ENCODE data around the gene MAPK7.

Gene MAPK7

GRCh38 chr17:19402171-19402570 lies 23.9 kb downstream of the MAPK7 start:
- no peak for DNase-seq

- no peak for DNase-seq
Observed at GRCh38 chr17:19403021-19403420, 24.7 kb downstream of the MAPK7 start.

- no peak for DNase-seq
Observed at GRCh38 chr17:19404264-19404663, 26.0 kb downstream of the MAPK7 start.

GRCh38 chr17:19405114-19405513 lies 26.8 kb downstream of the MAPK7 start:
- DNase-seq, result no peak

DNA sequence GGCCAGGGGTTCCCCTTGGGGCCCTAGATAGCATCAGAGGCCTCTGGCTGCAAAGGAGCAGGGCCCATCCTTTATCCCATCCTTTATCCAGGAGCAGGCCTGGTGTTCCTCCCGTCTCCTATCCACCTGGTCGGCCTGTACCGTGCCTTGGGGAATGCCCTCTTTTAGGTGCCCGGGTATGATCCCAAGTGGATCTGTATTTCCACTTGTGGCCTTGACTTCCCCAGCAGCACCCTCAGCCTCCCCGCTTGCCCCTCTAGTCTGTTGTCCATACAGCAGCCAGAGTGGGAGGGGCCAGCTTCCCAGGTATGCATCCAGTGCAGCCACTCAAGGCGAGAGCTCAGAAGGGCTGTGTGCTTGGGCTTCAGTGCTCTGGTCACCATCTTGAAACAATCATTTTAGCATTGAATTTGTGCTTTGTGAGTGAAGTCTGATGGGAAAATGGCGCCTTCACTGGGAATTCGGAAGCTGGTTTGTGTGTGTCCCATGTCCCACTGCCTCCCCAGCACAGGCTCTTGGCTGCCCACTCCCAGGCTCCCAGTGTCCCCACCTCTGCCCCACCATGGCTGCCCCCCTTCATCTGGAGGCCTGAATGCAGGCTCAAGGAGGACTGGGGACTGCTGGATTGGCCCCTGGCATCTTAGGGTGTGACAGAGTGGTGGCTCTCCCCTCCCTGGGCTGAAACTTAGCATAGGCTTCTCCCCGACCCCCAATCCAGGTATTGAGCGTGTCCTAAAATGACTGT lies 29.5 kb downstream of the MAPK7 start:
- DNase-seq, result no peak

DNA sequence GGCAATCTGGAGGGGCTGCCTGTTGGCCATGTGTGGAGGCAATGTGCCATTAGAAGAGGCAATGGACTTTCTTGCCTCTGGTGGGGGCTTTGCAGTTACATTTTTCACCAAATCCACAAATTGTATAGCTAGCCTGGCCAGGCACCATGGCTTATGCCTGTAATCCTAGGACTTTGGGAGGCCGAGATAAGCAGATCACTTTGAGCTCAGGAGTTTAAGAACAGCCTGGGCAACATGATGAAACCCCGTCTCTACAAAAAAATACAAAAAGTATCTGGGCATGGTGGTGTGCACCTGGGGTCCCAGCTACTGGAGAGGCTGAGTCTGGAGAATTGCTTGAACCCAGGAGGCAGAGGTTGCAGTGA lies 30.0 kb downstream of the MAPK7 start:
- no peak for DNase-seq

- no peak for DNase-seq
Observed at GRCh38 chr17:19409066-19409465, 30.8 kb downstream of the MAPK7 start.

DNA sequence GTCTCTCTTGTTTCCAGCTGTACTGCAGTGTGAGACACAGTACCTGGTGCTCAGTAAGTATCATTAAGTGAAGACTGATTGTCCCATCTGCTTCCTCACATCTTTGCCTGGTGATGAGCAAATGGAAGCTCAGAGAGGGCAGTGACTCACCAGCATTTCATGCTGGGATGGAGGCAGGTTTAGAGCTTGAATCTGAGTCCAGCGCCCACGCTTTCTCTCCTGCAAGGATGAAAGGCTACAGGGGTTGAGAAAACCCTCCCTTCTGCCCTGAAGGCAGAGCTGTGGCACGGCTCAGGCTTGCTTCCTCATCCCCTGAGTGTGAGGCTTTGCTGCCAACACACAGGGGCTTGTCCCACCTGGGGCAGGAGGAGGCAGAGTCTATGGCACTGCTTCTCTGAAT lies 31.2 kb downstream of the MAPK7 start:
- DNase-seq, result no peak

- DNase-seq, result no peak
Observed at GRCh38 chr17:19410091-19410490, 31.8 kb downstream of the MAPK7 start.

DNA sequence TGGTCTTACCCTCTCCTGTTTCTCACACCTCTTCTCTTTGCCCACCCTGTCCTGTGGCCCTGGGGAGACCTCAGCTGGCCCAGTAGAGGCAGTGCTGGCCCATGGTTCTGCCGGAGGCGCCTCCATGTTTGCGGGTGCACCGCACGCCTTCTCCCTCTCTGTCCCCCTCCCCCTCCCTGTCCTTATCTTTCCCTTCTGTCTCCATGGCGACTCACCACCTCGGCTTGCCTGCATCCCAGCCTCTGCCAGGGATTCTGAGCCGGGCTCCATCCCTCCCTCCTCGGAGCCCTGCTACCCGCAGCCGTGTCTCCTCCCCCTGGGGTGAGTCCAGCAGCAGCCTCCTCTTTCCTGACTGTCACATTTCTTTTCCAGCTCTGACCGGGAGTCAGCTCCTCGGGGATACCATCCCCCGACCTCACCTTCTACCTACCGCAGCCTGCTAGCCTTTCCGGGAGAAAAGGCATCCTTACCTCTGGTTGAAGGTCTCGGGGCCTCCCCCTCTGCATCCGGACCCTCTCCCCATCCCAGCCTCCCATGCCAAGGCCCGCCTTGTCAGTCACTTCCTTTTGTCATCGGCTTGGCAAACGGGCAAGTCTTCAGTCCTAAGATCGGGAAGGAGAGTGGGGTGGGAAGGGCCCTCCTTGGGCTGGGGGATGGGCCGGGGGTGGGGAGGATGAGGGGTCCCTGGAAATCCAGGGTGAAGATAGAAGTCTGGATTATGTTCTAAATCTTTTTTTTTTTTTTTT lies 32.8 kb downstream of the MAPK7 start, which contains the start of gene RNF112:
Gene RNF112 (plus strand): TSS at position 358 of the 746 bp plus-strand sequence. CDS start 177 bp downstream, at position 535.
- no peak for DNase-seq

GRCh38 chr17:19411631-19412030 lies 33.3 kb downstream of the MAPK7 start:
- DNase-seq, result no peak

- no peak for DNase-seq
Observed at GRCh38 chr17:19412510-19412909, 34.2 kb downstream of the MAPK7 start.

DNA sequence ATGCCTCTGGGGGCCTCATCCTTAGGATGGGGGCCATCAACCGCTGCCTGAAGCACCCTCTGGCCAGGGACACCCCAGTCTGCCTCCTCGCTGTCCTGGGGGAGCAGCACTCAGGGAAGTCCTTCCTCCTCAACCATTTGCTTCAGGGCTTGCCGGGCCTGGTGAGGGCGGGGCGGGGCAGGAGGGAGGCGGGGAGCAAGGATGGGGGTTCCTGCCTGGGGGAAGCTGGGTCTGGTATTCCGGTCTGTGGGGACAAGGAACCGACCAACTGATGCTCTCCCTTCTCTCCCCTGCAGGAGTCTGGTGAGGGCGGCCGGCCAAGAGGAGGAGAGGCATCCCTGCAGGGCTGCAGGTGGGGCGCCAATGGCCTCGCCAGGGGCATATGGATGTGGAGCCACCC lies 34.7 kb downstream of the MAPK7 start:
- no peak for DNase-seq

DNA sequence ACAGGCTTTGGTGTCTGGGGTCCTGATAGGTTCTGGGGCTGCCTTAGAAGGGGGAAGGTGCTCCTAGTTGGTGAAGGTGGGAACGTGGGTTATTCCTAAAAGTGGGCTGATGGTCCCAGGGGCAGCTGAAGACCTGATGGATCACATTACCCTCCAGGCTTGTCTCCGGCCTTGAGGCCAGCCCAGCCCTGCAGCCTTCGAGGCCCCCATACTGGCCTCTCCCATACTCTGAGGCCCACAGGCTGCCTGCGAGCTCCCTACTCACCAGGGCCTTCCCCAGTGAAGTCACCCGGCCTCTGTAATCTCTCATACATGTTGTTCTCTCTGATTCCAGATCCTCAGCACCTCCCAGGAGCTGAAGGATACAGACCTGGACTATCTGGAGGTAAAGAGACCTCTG lies 35.5 kb downstream of the MAPK7 start:
- DNase-seq, result no peak

GRCh38 chr17:19414396-19415280 lies 36.3 kb downstream of the MAPK7 start:
- DNase-seq, result no peak

DNA sequence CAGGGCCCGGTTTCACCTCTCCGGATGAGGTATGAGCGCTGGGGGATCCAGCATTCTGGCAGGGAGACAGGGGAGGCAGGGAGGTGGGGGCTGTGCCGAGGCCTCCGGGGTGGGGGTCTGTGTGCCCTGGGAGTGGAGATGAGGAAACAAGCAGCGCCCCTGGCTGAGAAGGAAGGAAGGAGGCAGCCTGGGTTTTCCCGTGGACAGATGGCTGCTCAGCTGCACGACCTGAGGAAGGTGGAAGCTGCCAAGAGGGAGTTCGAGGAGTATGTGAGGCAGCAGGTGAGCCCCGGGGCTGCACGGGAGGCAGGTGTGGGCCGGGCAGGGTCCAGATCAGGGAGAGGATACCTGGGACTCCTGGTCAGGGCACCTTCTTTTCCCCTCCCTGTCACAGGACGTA lies 37.0 kb downstream of the MAPK7 start:
- DNase-seq, result no peak

GRCh38 chr17:19415806-19416775 lies 37.8 kb downstream of the MAPK7 start:
- no peak for DNase-seq

GRCh38 chr17:19417611-19418010 lies 39.3 kb downstream of the MAPK7 start:
- DNase-seq, result no peak

GRCh38 chr17:19418251-19418992 lies 40.1 kb downstream of the MAPK7 start:
- DNase-seq, result no peak

DNA sequence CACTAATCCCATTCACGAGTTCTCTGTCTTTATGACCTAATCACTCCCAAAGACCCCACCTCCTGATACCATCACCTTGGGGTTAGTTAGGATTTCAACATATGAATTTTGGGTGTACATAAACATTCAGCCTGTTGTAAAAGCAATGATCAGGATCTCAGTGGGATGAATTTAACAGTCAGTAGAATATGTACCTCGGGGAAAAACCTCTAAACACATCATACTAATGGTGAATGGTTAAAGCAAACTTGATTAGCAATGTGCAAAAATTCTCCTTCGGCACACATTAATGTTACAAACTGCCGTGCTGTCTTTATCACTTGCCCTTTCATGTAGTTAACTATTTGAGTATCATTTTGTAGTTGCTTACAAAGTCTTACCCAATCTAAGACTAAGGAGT lies 42.9 kb downstream of the MAPK7 start:
- no peak for DNase-seq

- DNase-seq, result no peak
Observed at GRCh38 chr17:19421926-19422325, 43.6 kb downstream of the MAPK7 start.
